ENCODE results near the gene SPON1.

DNA sequence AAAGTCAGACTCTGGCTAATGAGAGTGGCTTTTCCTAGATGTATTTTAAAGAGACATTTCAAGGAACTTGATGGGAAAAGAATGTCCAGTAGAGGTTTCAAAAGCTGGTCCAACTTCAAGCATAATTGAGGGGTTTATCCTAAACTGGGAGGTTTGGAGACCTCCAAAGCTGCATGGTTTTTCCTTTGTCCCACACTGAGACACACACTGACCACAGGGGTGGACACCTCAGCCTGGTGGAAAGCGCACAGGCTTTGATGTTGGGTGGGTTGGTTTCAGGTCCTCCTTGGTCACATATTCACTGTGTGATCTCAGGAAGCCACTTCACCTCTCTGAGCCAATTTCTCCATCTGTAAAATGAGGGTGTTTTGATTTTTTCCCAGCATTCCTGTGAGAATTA, 4.0 kb downstream of the SPON1 start:
- TF ChIP-seq, protein P1, sequence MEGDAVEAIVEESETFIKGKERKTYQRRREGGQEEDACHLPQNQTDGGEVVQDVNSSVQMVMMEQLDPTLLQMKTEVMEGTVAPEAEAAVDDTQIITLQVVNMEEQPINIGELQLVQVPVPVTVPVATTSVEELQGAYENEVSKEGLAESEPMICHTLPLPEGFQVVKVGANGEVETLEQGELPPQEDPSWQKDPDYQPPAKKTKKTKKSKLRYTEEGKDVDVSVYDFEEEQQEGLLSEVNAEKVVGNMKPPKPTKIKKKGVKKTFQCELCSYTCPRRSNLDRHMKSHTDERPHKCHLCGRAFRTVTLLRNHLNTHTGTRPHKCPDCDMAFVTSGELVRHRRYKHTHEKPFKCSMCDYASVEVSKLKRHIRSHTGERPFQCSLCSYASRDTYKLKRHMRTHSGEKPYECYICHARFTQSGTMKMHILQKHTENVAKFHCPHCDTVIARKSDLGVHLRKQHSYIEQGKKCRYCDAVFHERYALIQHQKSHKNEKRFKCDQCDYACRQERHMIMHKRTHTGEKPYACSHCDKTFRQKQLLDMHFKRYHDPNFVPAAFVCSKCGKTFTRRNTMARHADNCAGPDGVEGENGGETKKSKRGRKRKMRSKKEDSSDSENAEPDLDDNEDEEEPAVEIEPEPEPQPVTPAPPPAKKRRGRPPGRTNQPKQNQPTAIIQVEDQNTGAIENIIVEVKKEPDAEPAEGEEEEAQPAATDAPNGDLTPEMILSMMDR (IDR thresholded peaks at IDR 0.05; ENCODE audit: low read length), result no peak
- no peak for TF ChIP-seq EZH2phosphoT487 (IDR thresholded peaks at IDR 0.05; ENCODE audit: low read length)
